ENCODE data around the gene CT55.

The CT55 gene

DNA sequence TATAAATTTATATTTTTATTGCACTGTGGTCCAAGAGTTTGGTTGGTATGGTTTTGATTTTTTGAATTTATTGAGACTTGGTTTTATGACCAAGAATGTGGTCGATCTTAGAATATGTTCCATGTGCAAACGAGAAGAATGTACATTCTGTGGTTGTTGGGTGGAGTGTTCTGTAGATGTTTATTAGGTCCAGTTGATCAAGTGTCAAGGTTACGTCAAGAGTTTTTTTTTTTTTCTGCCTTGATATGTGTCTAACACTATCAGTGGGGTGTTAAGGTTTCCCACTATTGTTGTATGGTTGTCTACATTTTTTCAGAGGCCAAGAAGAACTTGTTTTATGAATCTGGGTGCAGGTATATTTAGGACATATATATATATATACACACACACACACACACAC lies 61.6 kb downstream of the CT55 start:
- Histone ChIP-seq H3K9me3 (ENCODE audit: insufficient read depth, low read length) (no peaks in the 10 kb centered on the region), H3K4me2 (ENCODE audit: low read length) (no peak overlapping the region), H2AFZ (ENCODE audit: low read depth, low read length) (no peak overlapping the region), H3K27ac (ENCODE audit: low read length) (no peak overlapping the region), H3K36me3 (replicated peaks; ENCODE audit: low read depth, low read length) (peaks cover 4% of the 10 kb centered on the region), H3K4me3 (ENCODE audit: low read length) (no peak overlapping the region), H3K27me3 (ENCODE audit: low read depth, low read length) (no peaks in the 10 kb centered on the region), H3K79me2 (ENCODE audit: low read length) (no peaks in the 10 kb centered on the region), H3K9ac (ENCODE audit: low read length) (no peak overlapping the region), H4K20me1 (ENCODE audit: insufficient read depth, low read length) (no peaks in the 10 kb centered on the region), H3K4me1 (ENCODE audit: low read length) (peaks cover 28% of the 10 kb centered on the region)
- no peak for TF ChIP-seq EZH2phosphoT487 (IDR thresholded peaks at IDR 0.05; ENCODE audit: low read depth)
- TF ChIP-seq, protein P1, sequence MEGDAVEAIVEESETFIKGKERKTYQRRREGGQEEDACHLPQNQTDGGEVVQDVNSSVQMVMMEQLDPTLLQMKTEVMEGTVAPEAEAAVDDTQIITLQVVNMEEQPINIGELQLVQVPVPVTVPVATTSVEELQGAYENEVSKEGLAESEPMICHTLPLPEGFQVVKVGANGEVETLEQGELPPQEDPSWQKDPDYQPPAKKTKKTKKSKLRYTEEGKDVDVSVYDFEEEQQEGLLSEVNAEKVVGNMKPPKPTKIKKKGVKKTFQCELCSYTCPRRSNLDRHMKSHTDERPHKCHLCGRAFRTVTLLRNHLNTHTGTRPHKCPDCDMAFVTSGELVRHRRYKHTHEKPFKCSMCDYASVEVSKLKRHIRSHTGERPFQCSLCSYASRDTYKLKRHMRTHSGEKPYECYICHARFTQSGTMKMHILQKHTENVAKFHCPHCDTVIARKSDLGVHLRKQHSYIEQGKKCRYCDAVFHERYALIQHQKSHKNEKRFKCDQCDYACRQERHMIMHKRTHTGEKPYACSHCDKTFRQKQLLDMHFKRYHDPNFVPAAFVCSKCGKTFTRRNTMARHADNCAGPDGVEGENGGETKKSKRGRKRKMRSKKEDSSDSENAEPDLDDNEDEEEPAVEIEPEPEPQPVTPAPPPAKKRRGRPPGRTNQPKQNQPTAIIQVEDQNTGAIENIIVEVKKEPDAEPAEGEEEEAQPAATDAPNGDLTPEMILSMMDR (IDR thresholded peaks at IDR 0.05; ENCODE audit: low read depth, low read length) = no peak
